ENCODE measurements around the gene ARRB1.
"Not testable (repeated sequence)": the region's sequence is repeated elsewhere in the genome, so short reads cannot be mapped to it uniquely, and the experiment has no call there.

ARRB1 gene

GRCh38 chr11:75344186-75344585 lies 7.3 kb downstream of the ARRB1 start:
- no peak for DNase-seq (ENCODE audit: low spot score)

GRCh38 chr11:75342966-75343870 lies 8.2 kb downstream of the ARRB1 start:
- DNase-seq (ENCODE audit: low spot score), result no peak

- DNase-seq (ENCODE audit: low spot score), result no peak
Measured at GRCh38 chr11:75342231-75342918, 9.1 kb downstream of the ARRB1 start.

GRCh38 chr11:75341612-75342011 lies 9.8 kb downstream of the ARRB1 start:
- no peak for DNase-seq (ENCODE audit: low spot score)

- peak; percentile 46 for DNase-seq (ENCODE audit: low spot score)
Measured at GRCh38 chr11:75339685-75340409, 11.6 kb downstream of the ARRB1 start.

- no peak for DNase-seq (ENCODE audit: low spot score)
Measured at GRCh38 chr11:75338516-75339208, 12.8 kb downstream of the ARRB1 start.

- DNase-seq (ENCODE audit: low spot score), result no peak
Measured at GRCh38 chr11:75337195-75337654, 14.2 kb downstream of the ARRB1 start.

- no peak for DNase-seq (ENCODE audit: low spot score)
Measured at GRCh38 chr11:75334976-75335375, 16.5 kb downstream of the ARRB1 start.

- DNase-seq (ENCODE audit: low spot score), result no peak
Measured at GRCh38 chr11:75334402-75334891, 17.0 kb downstream of the ARRB1 start.

GRCh38 chr11:75333807-75334140 lies 17.7 kb downstream of the ARRB1 start:
- DNase-seq (ENCODE audit: low spot score), result no peak

GRCh38 chr11:75333022-75333806 lies 18.2 kb downstream of the ARRB1 start:
- no peak for DNase-seq (ENCODE audit: low spot score)

- not testable (repeated sequence) for DNase-seq (ENCODE audit: low spot score)
Measured at GRCh38 chr11:75331761-75332160, 19.7 kb downstream of the ARRB1 start.

GRCh38 chr11:75331304-75331703 lies 20.2 kb downstream of the ARRB1 start:
- not testable (repeated sequence) for DNase-seq (ENCODE audit: low spot score)

- DNase-seq (ENCODE audit: low spot score), result not testable (repeated sequence)
Measured at GRCh38 chr11:75330886-75331285, 20.6 kb downstream of the ARRB1 start.

GRCh38 chr11:75330291-75330690 lies 21.2 kb downstream of the ARRB1 start:
- no peak for DNase-seq (ENCODE audit: low spot score)

GRCh38 chr11:75328426-75329277 lies 22.8 kb downstream of the ARRB1 start:
- no peak for DNase-seq (ENCODE audit: low spot score)

- no peak for DNase-seq (ENCODE audit: low spot score)
Measured at GRCh38 chr11:75326439-75326810, 25.0 kb downstream of the ARRB1 start.

GRCh38 chr11:75325713-75326438 lies 25.6 kb downstream of the ARRB1 start:
- no peak for DNase-seq (ENCODE audit: low spot score)

- no peak for DNase-seq (ENCODE audit: low spot score)
Measured at GRCh38 chr11:75324740-75325139, 26.7 kb downstream of the ARRB1 start.

Data from germinal center (tissue), 1 donor.